Esophagus (tissue), 2 donors: ENCODE data around the gene NCBP2. TPM values are rescaled to one million over a fixed set of nuclear protein-coding genes. Genes with fewer than 3 reads are reported as not detected.
A peak's percentile ranks its signal among the peaks of the same experiment; 100 is the strongest.
"Not testable (repeated sequence)": the region's sequence is repeated elsewhere in the genome, so short reads cannot be mapped to it uniquely, and the experiment has no call there.

Source experiments
- H3K27ac ChIP-seq, 2 donors: one replicate each; pipeline ENCODE4 v1.5.1; 2013; ENCODE audit warnings: low read depth in 2 of 2, mild to moderate bottlenecking in 2 of 2, inconsistent platforms in 1 of 2, low read length in 1 of 2, moderate library complexity in 1 of 2
- H3K27me3 ChIP-seq, 2 donors: one replicate each; pipeline ENCODE4 v1.6.1; 2013; ENCODE audit warnings: low read length in 2 of 2, control low read depth in 1 of 2, mild to moderate bottlenecking in 1 of 2; ENCODE audit not compliant: insufficient read depth in 2 of 2, control insufficient read depth in 1 of 2
- H3K36me3 ChIP-seq, 2 donors: one replicate each; pipeline ENCODE4 v1.6.1; 2013; ENCODE audit warnings: low read length in 1 of 2; ENCODE audit not compliant: control insufficient read depth in 2 of 2, insufficient read depth in 2 of 2
- H3K4me1 ChIP-seq, 2 donors: one replicate each; pipeline ENCODE4 v1.6.1; 2013; ENCODE audit warnings: low read length in 1 of 2; ENCODE audit not compliant: control insufficient read depth in 2 of 2, insufficient read depth in 2 of 2
- H3K4me3 ChIP-seq, 2 donors: one replicate each; pipeline ENCODE4 v1.5.1; 2013; ENCODE audit warnings: low read length in 2 of 2, mild to moderate bottlenecking in 2 of 2, low read depth in 1 of 2, moderate library complexity in 1 of 2
- H3K9me3 ChIP-seq, 2 donors: one replicate each; pipeline ENCODE4 v1.6.1; 2013; ENCODE audit warnings: mild to moderate bottlenecking in 2 of 2, low read depth in 1 of 2, low read length in 1 of 2, moderate library complexity in 1 of 2; ENCODE audit not compliant: control insufficient read depth in 2 of 2, insufficient read depth in 1 of 2
- WGBS, 2 donors: extraction: QIAGEN DNeasy Blood & Tissue Kit; methylation state at CpG; one replicate each; pipeline ENCODE4 v1.1.7; 2013; 5-methylcytosine and 5-hydroxymethylcytosine counted together
- polyA plus RNA-seq, 2 donors: library from polyadenylated mRNA; stranded (reverse); fragments of 200-250 nt; gene quantifications; one replicate each; pipeline ENCODE4 v1.2.3, GENCODE V29; 2013
- donor health status: healthy with polysubstance abuse.
- donor health status: Bipolar disorder and iron deficiency.

NCBP2 gene
- polyA plus RNA-seq, 2 donors = 30.1 to 30.9 TPM

GRCh38 chr3:196962108-196962929 is 20.0 kb upstream of the NCBP2 start:
- Histone ChIP-seq H3K4me3 (no peak overlapping the region), H3K27ac (no peak overlapping the region), H3K9me3 (no peaks in the 10 kb centered on the region), H3K4me1 (no peaks in the 10 kb centered on the region), H3K27me3 (no peaks in the 10 kb centered on the region), H3K36me3 (peaks cover 0 to 12% of the 10 kb centered on the region in 2 donors)
- 76 to 82% methylated on average over 9 of the region's 9 CpGs for WGBS, 2 donors

- H3K27me3 ChIP-seq = no peaks in the 10 kb centered on the region
- 82 to 88% methylated on average over 7 of the region's 7 CpGs for WGBS, 2 donors
- no peak overlapping the region for H3K27ac ChIP-seq
- no peaks in the 10 kb centered on the region for H3K4me1 ChIP-seq
- no peaks in the 10 kb centered on the region for H3K9me3 ChIP-seq
- no peaks in the 10 kb centered on the region for H3K36me3 ChIP-seq
- H3K4me3 ChIP-seq = no peak overlapping the region
Measured at GRCh38 chr3:196954832-196955231, 12.5 kb upstream of the NCBP2 start.

- WGBS, 2 donors = 88 to 89% methylated on average over 3 of the region's 3 CpGs
- Histone ChIP-seq H3K4me1 (no peaks in the 10 kb centered on the region), H3K27ac (no peak overlapping the region), H3K9me3 (no peaks in the 10 kb centered on the region), H3K27me3 (no peaks in the 10 kb centered on the region), H3K36me3 (no peaks in the 10 kb centered on the region), H3K4me3 (no peak overlapping the region)
Measured at GRCh38 chr3:196951371-196951770, 9.0 kb upstream of the NCBP2 start.

- Histone ChIP-seq H3K27me3 (no peaks in the 10 kb centered on the region), H3K4me1 (no peaks in the 10 kb centered on the region), H3K4me3 (no peak overlapping the region), H3K36me3 (no peaks in the 10 kb centered on the region), H3K9me3 (no peaks in the 10 kb centered on the region), H3K27ac (no peak overlapping the region)
- WGBS, 2 donors = 92 to 96% methylated on average over 6 of the region's 6 CpGs
Measured at GRCh38 chr3:196949750-196950149, 7.4 kb upstream of the NCBP2 start.

GRCh38 chr3:196949285-196949619 is 6.9 kb upstream of the NCBP2 start:
- H3K4me1 ChIP-seq = no peaks in the 10 kb centered on the region
- H3K4me3 ChIP-seq = no peak overlapping the region
- 73 to 81% methylated on average over 6 of the region's 6 CpGs for WGBS, 2 donors
- H3K27ac ChIP-seq = no peak overlapping the region
- no peaks in the 10 kb centered on the region for H3K27me3 ChIP-seq
- H3K36me3 ChIP-seq = no peaks in the 10 kb centered on the region
- H3K9me3 ChIP-seq = no peaks in the 10 kb centered on the region

- Histone ChIP-seq H3K27me3 (no peaks in the 10 kb centered on the region), H3K9me3 (no peaks in the 10 kb centered on the region), H3K27ac (no peak overlapping the region), H3K4me3 (no peak overlapping the region), H3K4me1 (peaks cover 0 to 1% of the 10 kb centered on the region in 2 donors), H3K36me3 (no peaks in the 10 kb centered on the region)
- 42 to 50% methylated on average over 19 to 22 of the region's 22 CpGs for WGBS, 2 donors
Measured at GRCh38 chr3:196948442-196949284, 6.3 kb upstream of the NCBP2 start.

GRCh38 chr3:196947860-196948441 is 5.6 kb upstream of the NCBP2 start:
- 77 to 81% methylated on average over 27 to 28 of the region's 28 CpGs for WGBS, 2 donors
- H3K36me3 ChIP-seq = no peaks in the 10 kb centered on the region
- H3K27me3 ChIP-seq = no peaks in the 10 kb centered on the region
- no peaks in the 10 kb centered on the region for H3K9me3 ChIP-seq
- H3K4me1 ChIP-seq = peaks cover 0 to 3% of the 10 kb centered on the region in 2 donors
- H3K4me3 ChIP-seq = no peak overlapping the region
- no peak overlapping the region for H3K27ac ChIP-seq

GRCh38 chr3:196947136-196947859 is 5.0 kb upstream of the NCBP2 start:
- Histone ChIP-seq H3K27ac (no peak overlapping the region), H3K9me3 (no peaks in the 10 kb centered on the region), H3K4me3 (no peak overlapping the region), H3K4me1 (peaks cover 0 to 3% of the 10 kb centered on the region in 2 donors), H3K27me3 (no peaks in the 10 kb centered on the region), H3K36me3 (no peaks in the 10 kb centered on the region)
- 81 to 86% methylated on average over 10 of the region's 10 CpGs for WGBS, 2 donors

- H3K9me3 ChIP-seq, H3K4me1 ChIP-seq, H3K27me3 ChIP-seq, H3K36me3 ChIP-seq, H3K27ac ChIP-seq: not testable (repeated sequence)
- peak overlapping the region in 1 of 2 donors; percentile 93 for H3K4me3 ChIP-seq
- 72 to 73% methylated on average over 14 of the region's 14 CpGs for WGBS, 2 donors
Measured at GRCh38 chr3:196944037-196944790, 1.9 kb upstream of the NCBP2 start.
